GM19025 (cell line): ENCODE results near the gene FXYD2.
A peak's percentile ranks its signal among the peaks of the same experiment; 100 is the strongest.
"Not testable (repeated sequence)": the region's sequence is repeated elsewhere in the genome, so short reads cannot be mapped to it uniquely, and the experiment has no call there.

ENCODE experiments used
- ATAC-seq: cut with Tn5 transposase; IDR thresholded peaks from one replicate; pipeline ENCODE4 v1.9.1; 2021; ENCODE audit warnings: mild to moderate bottlenecking, low read depth, moderate library complexity; ENCODE audit not compliant: unreplicated experiment

The FXYD2 gene

GRCh38 chr11:117823294-117823945 lies 1.1 kb downstream of the FXYD2 start:
- no peak for ATAC-seq

DNA sequence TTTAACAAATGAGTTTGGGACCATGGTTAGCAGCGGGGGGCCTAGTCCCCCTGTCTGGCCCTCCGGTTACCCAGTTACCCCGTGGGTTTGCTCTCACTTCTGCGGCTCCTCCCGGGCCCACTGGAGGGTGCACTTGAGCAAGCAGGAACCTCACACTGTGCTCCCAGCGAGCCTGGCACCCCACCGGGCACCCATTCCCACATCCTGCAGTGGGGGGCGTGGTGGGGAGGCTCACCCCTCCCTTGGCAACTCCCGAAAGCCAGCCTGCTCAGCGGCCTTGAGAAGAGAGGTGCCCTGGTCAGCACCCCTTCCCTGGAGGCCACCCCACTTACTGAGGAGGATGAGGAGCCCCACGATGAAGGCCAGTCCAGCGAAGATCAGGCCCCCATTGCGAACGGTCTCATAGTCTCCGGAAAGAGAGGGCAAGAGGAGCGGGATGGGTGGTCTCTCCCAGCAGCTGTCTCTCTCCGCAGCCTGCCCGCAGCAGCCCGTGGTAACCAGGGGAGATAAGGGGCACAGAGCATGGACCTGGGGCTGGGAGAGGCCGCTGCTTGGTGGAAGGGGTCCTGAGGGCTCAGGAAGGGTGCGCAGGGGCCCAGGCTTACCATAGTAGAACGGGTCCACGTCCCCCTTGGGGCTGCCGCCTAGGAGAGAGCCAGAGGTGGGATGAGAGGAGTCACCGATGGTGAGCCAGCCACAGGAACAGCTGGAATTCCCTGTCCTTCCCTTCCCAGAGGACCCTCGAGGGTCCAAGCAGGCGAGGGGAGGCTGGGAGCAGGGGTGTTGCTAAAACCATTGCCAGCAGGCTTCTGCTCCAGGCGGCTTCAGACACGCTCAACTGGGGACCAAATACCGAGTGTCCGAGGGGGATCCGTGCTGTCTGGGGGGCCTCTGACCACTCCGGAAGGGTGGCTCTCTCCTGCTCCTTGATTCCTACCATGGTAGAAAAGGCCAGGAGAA lies 2.2 kb downstream of the FXYD2 start:
- ATAC-seq = no peak

GRCh38 chr11:117821431-117821830 lies 3.1 kb downstream of the FXYD2 start:
- ATAC-seq = no peak

DNA sequence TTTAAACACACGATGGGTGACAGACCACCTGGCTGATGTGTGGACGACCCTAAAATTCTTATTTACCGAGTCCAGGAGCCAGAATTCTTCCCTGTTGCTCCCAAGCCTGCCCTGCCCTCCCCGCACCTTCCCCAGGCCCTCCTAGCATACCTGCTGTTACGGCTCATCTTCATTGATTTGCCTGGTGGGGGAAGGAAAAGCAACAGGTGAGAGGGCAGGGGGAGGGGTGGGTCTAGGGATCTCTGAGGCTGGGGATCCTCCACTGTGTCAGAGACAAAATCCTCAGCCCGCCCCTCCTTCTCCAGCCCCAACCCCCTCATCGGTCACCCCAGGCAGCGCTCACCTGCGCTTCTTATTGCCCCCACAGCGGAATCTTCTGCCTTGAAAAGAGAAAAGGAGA lies 4.0 kb downstream of the FXYD2 start:
- ATAC-seq = no peak

- no peak for ATAC-seq
Observed at GRCh38 chr11:117820071-117820470, 4.5 kb downstream of the FXYD2 start.

DNA sequence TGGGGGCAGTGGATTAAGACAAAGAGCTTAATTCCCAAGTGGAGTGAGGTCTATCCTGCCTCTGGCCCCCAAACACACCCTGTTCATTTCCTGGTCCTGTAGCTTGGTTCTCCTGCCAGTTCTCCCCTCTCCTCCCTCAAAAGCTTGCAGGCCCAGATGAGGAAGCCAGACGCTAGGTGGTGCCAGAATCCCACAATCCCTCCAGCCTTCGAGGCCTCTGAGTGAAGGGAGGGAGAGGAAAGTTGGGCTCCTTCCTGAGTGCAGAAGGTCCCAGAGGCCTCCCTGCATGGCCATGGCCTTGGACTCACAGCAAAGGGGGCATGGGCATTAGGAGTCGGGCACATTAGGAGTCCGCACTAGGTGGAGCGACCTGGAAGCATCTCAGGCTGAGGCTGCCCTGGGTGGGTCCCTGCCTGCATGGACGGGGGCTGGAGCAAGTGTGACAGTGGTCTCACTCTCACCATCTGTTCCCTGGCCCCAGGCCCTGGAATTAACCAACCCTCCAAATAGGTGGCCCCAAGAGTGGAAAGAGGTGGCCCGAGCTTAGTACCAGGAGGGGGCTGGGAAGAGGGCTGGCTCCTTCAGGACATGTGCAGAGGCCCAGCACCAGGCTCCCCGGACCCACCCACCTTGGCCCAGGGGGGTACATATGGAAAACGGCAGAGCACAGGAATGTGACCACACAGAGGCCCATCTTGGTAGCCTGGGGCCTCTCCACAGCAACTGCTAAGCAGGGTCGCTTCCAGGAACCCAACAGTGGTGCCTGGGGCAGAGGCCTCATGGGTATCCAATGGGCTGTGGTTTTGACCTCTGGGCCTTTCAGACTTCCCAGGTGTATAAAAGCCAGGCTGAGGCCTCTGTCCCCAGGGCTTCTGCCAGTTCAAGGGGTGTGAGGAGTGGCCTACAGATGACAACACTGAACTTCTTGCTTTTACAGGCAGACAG lies 5.2 kb downstream of the FXYD2 start:
- no peak for ATAC-seq

DNA sequence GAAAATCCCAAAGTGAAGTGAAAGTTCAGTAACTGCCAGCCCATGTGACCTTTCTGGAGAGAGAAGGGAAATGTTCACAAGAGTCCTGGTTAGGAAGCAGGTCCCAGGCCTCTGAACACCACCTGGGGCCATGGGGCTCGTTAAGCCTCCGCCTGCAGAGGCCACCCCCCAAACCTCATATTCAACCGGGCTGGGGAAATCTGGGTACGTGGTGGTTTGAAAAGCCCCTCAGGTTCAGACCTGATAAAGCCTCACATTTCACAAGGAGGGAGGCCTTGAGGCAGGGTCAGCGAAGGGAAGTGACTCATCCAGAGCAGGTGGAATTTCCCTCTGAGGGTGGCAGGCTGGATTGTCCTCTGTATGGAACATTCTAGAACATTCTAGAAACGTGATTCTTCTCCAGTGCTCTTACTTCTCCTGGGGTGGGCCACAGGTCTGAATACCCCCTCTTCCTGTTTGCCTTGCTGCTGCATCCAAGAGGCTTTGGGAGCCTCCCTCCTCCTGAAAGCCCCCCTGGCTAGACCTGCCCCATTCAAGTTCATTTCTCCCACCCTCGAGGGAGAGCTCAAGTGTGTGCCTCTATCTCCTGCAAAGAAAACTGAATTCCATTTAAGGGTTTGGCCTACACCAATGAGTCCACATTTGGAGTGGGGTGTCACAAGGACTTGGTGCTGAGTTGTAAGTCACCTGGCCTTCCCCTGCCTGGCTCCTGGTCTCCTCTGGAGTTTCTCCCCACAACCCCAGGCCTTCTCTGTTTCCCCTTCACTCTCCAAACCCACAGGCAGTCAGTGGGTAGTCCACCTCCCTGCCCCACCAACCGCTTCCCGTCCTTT lies 6.3 kb downstream of the FXYD2 start:
- peak; percentile 22 for ATAC-seq

- peak; percentile 9 for ATAC-seq
Observed at GRCh38 chr11:117817368-117818040, 7.0 kb downstream of the FXYD2 start.

- no peak for ATAC-seq
Observed at GRCh38 chr11:117816846-117817367, 7.6 kb downstream of the FXYD2 start.

DNA sequence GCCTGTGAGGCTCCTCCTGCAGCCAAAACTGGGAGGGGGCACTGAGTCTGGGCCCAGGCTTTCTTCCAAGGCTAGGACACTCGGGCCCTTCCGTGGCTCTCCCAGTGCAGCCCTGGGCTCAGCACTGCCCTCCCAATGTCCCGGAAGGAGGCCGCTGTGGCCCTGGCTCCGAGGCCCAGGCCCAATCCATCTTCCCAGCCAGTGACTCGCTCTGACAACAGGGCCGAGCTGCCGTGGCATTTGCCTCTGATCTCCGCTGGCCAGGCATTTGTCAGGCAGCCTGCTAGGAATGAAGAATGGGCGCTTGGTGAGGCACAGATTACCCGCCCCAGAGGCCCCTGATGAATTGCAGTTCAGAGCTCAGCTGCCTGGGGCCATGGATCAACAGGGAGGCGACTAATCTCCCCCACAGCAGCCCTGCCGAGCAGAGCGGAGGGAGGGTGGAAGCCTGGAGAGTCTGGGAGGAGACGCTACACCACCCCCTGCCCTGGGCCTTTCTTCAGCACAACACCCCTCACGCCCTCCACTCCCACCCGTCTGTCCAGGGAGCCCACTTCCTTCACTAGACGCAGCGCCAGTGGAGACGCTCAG lies 8.3 kb downstream of the FXYD2 start:
- ATAC-seq = no peak

- ATAC-seq = peak; percentile 58
Observed at GRCh38 chr11:117815262-117815803, 9.2 kb downstream of the FXYD2 start.

DNA sequence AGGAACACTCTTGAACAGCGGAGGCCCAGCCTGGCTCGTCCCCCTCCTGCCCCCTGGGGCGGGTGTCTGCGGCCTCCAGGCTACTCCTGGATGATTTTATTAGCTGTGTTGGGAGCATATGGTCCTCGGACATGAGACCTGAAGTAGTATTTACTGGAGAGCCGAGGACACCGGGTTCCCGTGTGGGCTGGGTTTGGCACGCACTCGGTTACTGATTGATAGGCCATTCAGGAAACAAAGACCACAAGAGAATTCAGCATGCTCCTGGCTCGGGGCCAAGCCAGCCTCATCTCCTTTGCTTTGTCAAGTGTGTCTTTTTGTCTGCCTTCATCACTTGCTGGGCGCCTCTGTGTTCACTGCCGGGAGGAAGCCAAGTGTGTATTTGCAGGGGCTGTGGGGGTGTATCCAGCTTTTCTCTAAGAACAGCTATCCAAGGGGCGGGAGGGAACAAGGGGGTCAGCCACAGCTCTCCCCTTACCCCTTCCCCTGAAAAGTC lies 9.7 kb downstream of the FXYD2 start:
- peak; percentile 32 for ATAC-seq

DNA sequence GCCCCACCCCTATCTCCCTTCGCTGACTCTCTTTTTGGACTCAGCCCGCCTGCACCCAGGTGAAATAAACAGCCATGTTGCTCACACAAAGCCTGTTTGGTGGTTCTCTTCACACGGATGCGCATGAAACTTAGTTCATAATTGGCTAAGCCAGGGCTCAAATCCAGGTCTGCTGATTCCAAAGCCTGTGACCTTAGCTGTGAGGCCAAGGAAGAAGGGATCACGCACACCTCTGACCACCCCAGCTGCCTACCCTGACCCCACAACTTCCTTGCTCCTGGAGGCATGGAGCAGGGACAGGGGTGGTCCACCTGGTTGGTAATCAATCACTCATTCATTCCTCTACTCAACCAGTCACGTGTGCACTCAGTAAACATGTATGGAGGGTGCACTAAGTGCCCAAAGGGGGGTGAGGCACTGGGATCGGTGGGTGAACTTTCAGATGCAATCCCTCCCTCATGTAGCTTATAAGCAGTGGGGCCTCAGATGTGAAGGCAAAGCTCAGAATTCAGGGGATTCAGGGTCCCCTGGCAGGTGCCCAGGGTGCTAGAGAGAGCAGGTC lies 10.3 kb downstream of the FXYD2 start:
- no peak for ATAC-seq

DNA sequence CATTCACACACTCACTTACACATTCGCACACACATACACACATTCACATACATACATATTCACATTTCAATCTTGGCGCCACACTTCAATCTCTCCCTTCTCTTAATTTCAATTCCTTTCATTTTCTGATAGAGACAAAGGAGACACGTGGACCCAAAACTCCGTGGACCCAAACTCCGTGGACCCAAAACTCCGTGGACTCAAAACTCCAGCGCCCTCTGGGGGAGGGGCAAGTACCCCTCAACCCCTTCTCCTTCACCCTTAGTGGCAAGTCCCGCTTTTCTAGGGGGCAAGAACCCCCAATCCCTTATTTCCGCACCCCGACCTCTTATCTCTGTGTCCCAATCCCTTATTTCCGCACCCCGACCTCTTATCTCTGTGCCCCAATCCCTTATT lies 14.5 kb downstream of the FXYD2 start:
- ATAC-seq = not testable (repeated sequence)

GRCh38 chr11:117809236-117810055 lies 15.1 kb downstream of the FXYD2 start:
- peak; percentile 65 for ATAC-seq

GRCh38 chr11:117808784-117809183 lies 15.8 kb downstream of the FXYD2 start:
- no peak for ATAC-seq
